ENCODE data around the gene RAB5B.

GRCh38 chr12:55982319-55982936 lies 8.6 kb downstream of the RAB5B start:
- no peak for TF ChIP-seq EZH2 (IDR thresholded peaks at IDR 0.05; ENCODE audit: low read length)
- no peak for TF ChIP-seq CTCF (optimal IDR thresholded peaks at IDR 0.05 in 1 of 3, IDR thresholded peaks at IDR 0.05 in 1 of 3, conservative IDR thresholded peaks at IDR 0.05 in 1 of 3; ENCODE audit: extremely low read depth in 1 of 3, insufficient read depth in 2 of 3, low read length in 3 of 3)

Data from keratinocyte (primary cell).